Measurements from ENCODE around the gene RGS7.
"Not testable (repeated sequence)": the region's sequence is repeated elsewhere in the genome, so short reads cannot be mapped to it uniquely, and the experiment has no call there.

Gene RGS7

GRCh38 chr1:241270016-241270415, 87.0 kb downstream of the RGS7 start:
- DNase-seq: no peak

- DNase-seq: no peak
These were observed 87.9 kb downstream of the RGS7 start for GRCh38 chr1:241269116-241269515.

GRCh38 chr1:241266121-241266520, 90.9 kb downstream of the RGS7 start:
- DNase-seq: no peak

- no peak for DNase-seq
These were observed 91.6 kb downstream of the RGS7 start for GRCh38 chr1:241265428-241265827.

GRCh38 chr1:241263346-241263745, 93.7 kb downstream of the RGS7 start:
- DNase-seq: no peak

GRCh38 chr1:241253471-241253870, 103.5 kb downstream of the RGS7 start:
- DNase-seq: peak; percentile 3

- peak; percentile 21 for DNase-seq
These were observed 106.5 kb downstream of the RGS7 start for GRCh38 chr1:241250465-241250864.

- no peak for DNase-seq
These were observed 116.9 kb downstream of the RGS7 start for GRCh38 chr1:241240069-241240468.

GRCh38 chr1:241237873-241238272, 119.1 kb downstream of the RGS7 start:
- no peak for DNase-seq

GRCh38 chr1:241235256-241235897, 121.6 kb downstream of the RGS7 start:
- no peak for DNase-seq

GRCh38 chr1:241229711-241230110, 127.3 kb downstream of the RGS7 start:
- DNase-seq: no peak

GRCh38 chr1:241229216-241229615, 127.8 kb downstream of the RGS7 start:
- no peak for DNase-seq

- no peak for DNase-seq
These were observed 128.7 kb downstream of the RGS7 start for GRCh38 chr1:241228339-241228738.

GRCh38 chr1:241225741-241226140, 131.3 kb downstream of the RGS7 start:
- DNase-seq: no peak

- not testable (repeated sequence) for DNase-seq
These were observed 132.8 kb downstream of the RGS7 start for GRCh38 chr1:241224189-241224588.

- not testable (repeated sequence) for DNase-seq
These were observed 134.2 kb downstream of the RGS7 start for GRCh38 chr1:241222813-241223212.

GRCh38 chr1:241221319-241221718, 135.7 kb downstream of the RGS7 start:
- no peak for DNase-seq

GRCh38 chr1:241220913-241221312, 136.1 kb downstream of the RGS7 start:
- DNase-seq: not testable (repeated sequence)

- DNase-seq: no peak
These were observed 137.6 kb downstream of the RGS7 start for GRCh38 chr1:241219449-241219848.

- DNase-seq: no peak
These were observed 139.5 kb downstream of the RGS7 start for GRCh38 chr1:241217516-241217915.

- no peak for DNase-seq
These were observed 141.3 kb downstream of the RGS7 start for GRCh38 chr1:241215683-241216082.

GRCh38 chr1:241215203-241215602, 141.8 kb downstream of the RGS7 start:
- DNase-seq: no peak

GRCh38 chr1:241213139-241213538, 143.9 kb downstream of the RGS7 start:
- no peak for DNase-seq

GRCh38 chr1:241212628-241213027, 144.4 kb downstream of the RGS7 start:
- no peak for DNase-seq

GRCh38 chr1:241208910-241209379, 148.1 kb downstream of the RGS7 start:
- no peak for DNase-seq

Measured in NCI-H187 treated with DMSO at 0.1 percent for 48 hours (cell line).